ENCODE data around the gene SPEG.
A peak's percentile ranks its signal among the peaks of the same experiment; 100 is the strongest.

SPEG gene

GRCh38 chr2:219492575-219492974, 57.9 kb downstream of the SPEG start:
- ATAC-seq (replicated peaks) (no peak), DNase-seq (no peak)
- Mint-ChIP-seq H3K27me3 (peaks cover 61 to 100% of the 10 kb centered on the region in 2 donors), H3K4me3 (no peak overlapping the region), H3K27ac (no peak overlapping the region), H3K4me1 (ENCODE audit: low read depth in 2 of 2) (peaks cover 4 to 18% of the 10 kb centered on the region in 2 donors), H3K9me3 (no peaks in the 10 kb centered on the region), H3K36me3 (ENCODE audit: insufficient read depth) (no peaks in the 10 kb centered on the region)

GRCh38 chr2:219493086-219493485, 58.4 kb downstream of the SPEG start:
- H3K36me3 Mint-ChIP-seq (ENCODE audit: insufficient read depth) = peaks cover under 1% of the 10 kb centered on the region
- no peak for DNase-seq
- H3K4me3 Mint-ChIP-seq = no peak overlapping the region
- H3K27me3 Mint-ChIP-seq = peaks cover 61 to 100% of the 10 kb centered on the region in 2 donors
- H3K27ac Mint-ChIP-seq = no peak overlapping the region
- peaks cover 7 to 19% of the 10 kb centered on the region in 2 donors for H3K4me1 Mint-ChIP-seq (ENCODE audit: low read depth in 2 of 2)
- ATAC-seq (replicated peaks) = no peak
- no peaks in the 10 kb centered on the region for H3K9me3 Mint-ChIP-seq

GRCh38 chr2:219494952-219495530, 60.4 kb downstream of the SPEG start:
- peaks cover 3% of the 10 kb centered on the region for H3K36me3 Mint-ChIP-seq (ENCODE audit: insufficient read depth)
- DNase-seq (no peak), ATAC-seq (replicated peaks) (no peak)
- H3K9me3 Mint-ChIP-seq = no peaks in the 10 kb centered on the region
- H3K4me1 Mint-ChIP-seq (ENCODE audit: low read depth in 2 of 2) = peaks cover 27 to 36% of the 10 kb centered on the region in 2 donors
- H3K4me3 Mint-ChIP-seq = no peak overlapping the region
- peaks cover 53 to 88% of the 10 kb centered on the region in 2 donors for H3K27me3 Mint-ChIP-seq
- H3K27ac Mint-ChIP-seq = no peak overlapping the region

GRCh38 chr2:219495531-219496122, 61.0 kb downstream of the SPEG start:
- peaks cover 47 to 82% of the 10 kb centered on the region in 2 donors for H3K27me3 Mint-ChIP-seq

GRCh38 chr2:219496247-219496824, 61.7 kb downstream of the SPEG start:
- Mint-ChIP-seq H3K27me3 (peaks cover 44 to 75% of the 10 kb centered on the region in 2 donors), H3K4me1 (ENCODE audit: low read depth in 2 of 2) (peaks cover 32 to 40% of the 10 kb centered on the region in 2 donors), H3K4me3 (peak overlapping the region; percentile 94 to 97), H3K9me3 (no peaks in the 10 kb centered on the region), H3K36me3 (ENCODE audit: insufficient read depth) (peaks cover 3% of the 10 kb centered on the region), H3K27ac (no peak overlapping the region)
- ATAC-seq (replicated peaks) (no peak), DNase-seq (no peak)

More at GRCh38 chr2:219495531-219496122, 61.0 kb downstream of the SPEG start:
- Mint-ChIP-seq H3K4me3 (no peak overlapping the region), H3K4me1 (ENCODE audit: low read depth in 2 of 2) (peaks cover 31 to 40% of the 10 kb centered on the region in 2 donors), H3K9me3 (no peaks in the 10 kb centered on the region), H3K27ac (no peak overlapping the region), H3K36me3 (ENCODE audit: insufficient read depth) (peaks cover 3% of the 10 kb centered on the region)
- ATAC-seq (replicated peaks) (no peak), DNase-seq (peak; percentile 26 to 45 (median 41))

- Mint-ChIP-seq H3K27me3 (peaks cover 42 to 69% of the 10 kb centered on the region in 2 donors), H3K9me3 (no peaks in the 10 kb centered on the region), H3K4me3 (peak overlapping the region; percentile 94 to 97), H3K27ac (peak overlapping the region in 1 of 2 donors; percentile 8), H3K4me1 (ENCODE audit: low read depth in 2 of 2) (peaks cover 33 to 42% of the 10 kb centered on the region in 2 donors), H3K36me3 (ENCODE audit: insufficient read depth) (peaks cover 3% of the 10 kb centered on the region)
- ATAC-seq (replicated peaks) = no peak
- DNase-seq = no peak
These were observed 62.3 kb downstream of the SPEG start for GRCh38 chr2:219496825-219497494.

GRCh38 chr2:219497495-219498279, 63.0 kb downstream of the SPEG start:
- peak; percentile 7 for ATAC-seq (replicated peaks)
- Mint-ChIP-seq H3K36me3 (ENCODE audit: insufficient read depth) (peaks cover 3% of the 10 kb centered on the region), H3K27ac (peak overlapping the region; percentile 8 to 55), H3K4me3 (peak overlapping the region; percentile 94 to 97), H3K27me3 (peaks cover 34 to 62% of the 10 kb centered on the region in 2 donors), H3K9me3 (no peaks in the 10 kb centered on the region), H3K4me1 (ENCODE audit: low read depth in 2 of 2) (peaks cover 33 to 42% of the 10 kb centered on the region in 2 donors)
- DNase-seq = peak in 1 of 3 experiments; percentile 18

- ATAC-seq (replicated peaks) = peak; percentile 94
- H3K27ac Mint-ChIP-seq = peak within 1 kb of the TSS; percentile 55 to 87
- no peaks in the 10 kb centered on the region for H3K9me3 Mint-ChIP-seq
- H3K4me1 Mint-ChIP-seq (ENCODE audit: low read depth in 2 of 2) = peaks cover 33 to 42% of the 10 kb centered on the region in 2 donors
- H3K4me3 Mint-ChIP-seq = peak within 1 kb of the TSS; percentile 94 to 97
- peaks cover 27 to 54% of the 10 kb centered on the region in 2 donors for H3K27me3 Mint-ChIP-seq
- peak; percentile 87 to 92 (median 88) for DNase-seq
- peaks cover 5% of the 10 kb centered on the region for H3K36me3 Mint-ChIP-seq (ENCODE audit: insufficient read depth)
These were observed 63.8 kb downstream of the SPEG start, which contains the start of gene GMPPA for GRCh38 chr2:219498280-219499057. GMPPA (plus strand) TSS chr2:219498891; CDS start chr2:219499976, 1,085 bp downstream.

- H3K27me3 Mint-ChIP-seq = peaks cover 21 to 49% of the 10 kb centered on the region in 2 donors
- peaks cover 6% of the 10 kb centered on the region for H3K36me3 Mint-ChIP-seq (ENCODE audit: insufficient read depth)
- ATAC-seq (replicated peaks) (no peak), DNase-seq (no peak)
- H3K27ac Mint-ChIP-seq = peak overlapping the region; percentile 55 to 87
- peak overlapping the region; percentile 94 to 97 for H3K4me3 Mint-ChIP-seq
- peaks cover 33 to 42% of the 10 kb centered on the region in 2 donors for H3K4me1 Mint-ChIP-seq (ENCODE audit: low read depth in 2 of 2)
- H3K9me3 Mint-ChIP-seq = no peaks in the 10 kb centered on the region
These were observed 64.3 kb downstream of the SPEG start for GRCh38 chr2:219499058-219499307.

GRCh38 chr2:219499555-219499954, 64.9 kb downstream of the SPEG start:
- peaks cover 18 to 43% of the 10 kb centered on the region in 2 donors for H3K27me3 Mint-ChIP-seq
- H3K27ac Mint-ChIP-seq = peak overlapping the region; percentile 55 to 87
- peaks cover 10% of the 10 kb centered on the region for H3K36me3 Mint-ChIP-seq (ENCODE audit: insufficient read depth)
- no peak for ATAC-seq (replicated peaks)
- no peak for DNase-seq
- no peaks in the 10 kb centered on the region for H3K9me3 Mint-ChIP-seq
- H3K4me3 Mint-ChIP-seq = peak overlapping the region; percentile 94 to 97
- H3K4me1 Mint-ChIP-seq (ENCODE audit: low read depth in 2 of 2) = peaks cover 33 to 42% of the 10 kb centered on the region in 2 donors

GRCh38 chr2:219500135-219500534, 65.5 kb downstream of the SPEG start:
- Mint-ChIP-seq H3K27ac (no peak overlapping the region), H3K9me3 (no peaks in the 10 kb centered on the region), H3K4me3 (peak overlapping the region; percentile 94 to 97), H3K4me1 (ENCODE audit: low read depth in 2 of 2) (peaks cover 33 to 38% of the 10 kb centered on the region in 2 donors), H3K36me3 (ENCODE audit: insufficient read depth) (peaks cover 10% of the 10 kb centered on the region), H3K27me3 (peaks cover 13 to 37% of the 10 kb centered on the region in 2 donors)
- DNase-seq (no peak), ATAC-seq (replicated peaks) (no peak)

GRCh38 chr2:219501849-219502248, 67.2 kb downstream of the SPEG start:
- H3K9me3 Mint-ChIP-seq = no peaks in the 10 kb centered on the region
- peaks cover 21% of the 10 kb centered on the region for H3K36me3 Mint-ChIP-seq (ENCODE audit: insufficient read depth)
- H3K27me3 Mint-ChIP-seq = peaks cover 0 to 20% of the 10 kb centered on the region in 2 donors
- H3K4me1 Mint-ChIP-seq (ENCODE audit: low read depth in 2 of 2) = peaks cover 29 to 33% of the 10 kb centered on the region in 2 donors
- H3K4me3 Mint-ChIP-seq = no peak overlapping the region
- no peak overlapping the region for H3K27ac Mint-ChIP-seq
- DNase-seq (no peak), ATAC-seq (replicated peaks) (no peak)

Data from effector memory CD8-positive, alpha-beta T cell (primary cell).